Activated naive CD4-positive, alpha-beta T cell treated with anti-CD3 and anti-CD28 coated beads, Interleukin-2, amount 50 U/mL, for 24 hours (primary cell): Measurements from ENCODE around the gene PTPN2.

Experiments
- H3K27ac Mint-ChIP-seq: one replicate; pipeline ENCODE4 v1.8.0; 2021; ENCODE audit warnings: mild to moderate bottlenecking, mixed read lengths
- H3K27me3 Mint-ChIP-seq: one replicate; pipeline ENCODE4 v1.8.0; 2021; ENCODE audit warnings: mixed read lengths
- H3K36me3 Mint-ChIP-seq: one replicate; pipeline ENCODE4 v1.8.0; 2021; ENCODE audit warnings: mixed read lengths
- H3K4me1 Mint-ChIP-seq: one replicate; pipeline ENCODE4 v1.8.0; 2021; ENCODE audit warnings: mixed read lengths
- H3K4me3 Mint-ChIP-seq: one replicate; pipeline ENCODE4 v1.8.0; 2021; ENCODE audit warnings: mild to moderate bottlenecking, mixed read lengths
- H3K9me3 Mint-ChIP-seq: one replicate; pipeline ENCODE4 v1.8.0; 2021; ENCODE audit warnings: mixed read lengths

PTPN2 gene

DNA sequence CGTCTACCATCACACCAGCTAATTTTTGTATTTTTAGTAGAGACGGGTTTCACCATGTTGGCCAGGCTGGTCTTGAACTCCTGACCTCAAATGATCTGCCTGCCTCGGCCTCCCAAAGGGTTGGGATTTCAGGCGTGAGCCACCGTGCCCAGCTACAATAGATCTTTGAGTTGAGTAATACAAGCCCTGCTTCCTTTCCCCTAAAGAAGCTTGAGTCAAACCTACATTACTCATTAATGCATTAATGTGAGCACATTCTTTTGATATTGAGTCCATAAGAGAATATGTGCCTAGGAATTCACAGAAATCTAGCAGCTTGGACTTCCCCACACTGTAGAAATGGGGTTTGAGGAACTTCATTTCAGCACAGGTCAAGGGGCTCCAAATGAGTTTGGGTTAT, 141.6 kb downstream of the PTPN2 start:
- Mint-ChIP-seq H3K27me3 (no peaks in the 10 kb centered on the region), H3K4me3 (no peak overlapping the region), H3K9me3 (no peaks in the 10 kb centered on the region), H3K36me3 (no peaks in the 10 kb centered on the region), H3K27ac (no peak overlapping the region), H3K4me1 (no peaks in the 10 kb centered on the region)
